Spinal cord (tissue), 10 donors: ENCODE data around the gene PINK1. TPM values are rescaled to one million over a fixed set of nuclear protein-coding genes. Genes with fewer than 3 reads are reported as not detected.

Source experiments
- DNase-seq, 6 donors: peaks; one replicate each; pipeline versions ENCODE4 v3.0.0 to v3.0.0-alpha.2; 2013 to 2015; ENCODE audit warnings: low spot score in 6 of 6, low read depth in 4 of 6
- H3K27ac ChIP-seq: one replicate; pipeline ENCODE4 v1.5.1; 2013; ENCODE audit warnings: low read depth, low read length, control low read depth
- H3K27me3 ChIP-seq: one replicate; pipeline ENCODE4 v1.6.1; 2013; ENCODE audit warnings: low read length; ENCODE audit not compliant: control insufficient read depth, insufficient read depth
- H3K36me3 ChIP-seq: one replicate; pipeline ENCODE4 v1.6.1; 2013; ENCODE audit warnings: low read length; ENCODE audit not compliant: control insufficient read depth, insufficient read depth
- H3K4me1 ChIP-seq: one replicate; pipeline ENCODE4 v1.6.1; 2013; ENCODE audit warnings: low read length; ENCODE audit not compliant: control insufficient read depth, insufficient read depth
- H3K4me3 ChIP-seq: one replicate; pipeline ENCODE4 v1.5.1; 2013; ENCODE audit warnings: low read depth, low read length, control low read depth
- H3K9me3 ChIP-seq: one replicate; pipeline ENCODE4 v1.6.1; 2013; ENCODE audit warnings: low read length; ENCODE audit not compliant: control insufficient read depth, insufficient read depth
- WGBS: methylation state at CpG from one replicate; pipeline ENCODE4 v1.1.5; 2013; ENCODE audit warnings: missing lambda C conversion rate; ENCODE audit not compliant: insufficient coverage; 5-methylcytosine and 5-hydroxymethylcytosine counted together
- polyA plus RNA-seq, 2 donors: library from polyadenylated mRNA; unstranded; fragments of 120-200 nt; gene quantifications; one replicate each; pipeline ENCODE4 v1.2.1, GENCODE V29; 2013; ENCODE audit not compliant: insufficient read length in 2 of 2
- total RNA-seq, 2 donors: library from RNA; depleted of rRNA in 1 of 2; stranded (reverse); fragments of 120-200 nt in 1 of 2; fragments of >200 nt in 1 of 2; gene quantifications; one replicate each; pipeline versions ENCODE4 v1.2.3 to v1.2.4, GENCODE V29; 2013 to 2014
- donor health status: healthy.

PINK1 gene
- total and polyA plus RNA-seq, 4 donors = 106 to 164 (median 139) TPM

- 98% methylated on average over 5 of the region's 6 CpGs for WGBS
- Histone ChIP-seq H3K36me3 (no peaks in the 10 kb centered on the region), H3K9me3 (no peaks in the 10 kb centered on the region), H3K27me3 (no peaks in the 10 kb centered on the region), H3K4me3 (no peak overlapping the region), H3K4me1 (peaks cover 4% of the 10 kb centered on the region), H3K27ac (no peak overlapping the region)
- DNase-seq = no peak
These were observed 12.2 kb upstream of the PINK1 start for GRCh38 chr1:20621012-20621411.

DNA sequence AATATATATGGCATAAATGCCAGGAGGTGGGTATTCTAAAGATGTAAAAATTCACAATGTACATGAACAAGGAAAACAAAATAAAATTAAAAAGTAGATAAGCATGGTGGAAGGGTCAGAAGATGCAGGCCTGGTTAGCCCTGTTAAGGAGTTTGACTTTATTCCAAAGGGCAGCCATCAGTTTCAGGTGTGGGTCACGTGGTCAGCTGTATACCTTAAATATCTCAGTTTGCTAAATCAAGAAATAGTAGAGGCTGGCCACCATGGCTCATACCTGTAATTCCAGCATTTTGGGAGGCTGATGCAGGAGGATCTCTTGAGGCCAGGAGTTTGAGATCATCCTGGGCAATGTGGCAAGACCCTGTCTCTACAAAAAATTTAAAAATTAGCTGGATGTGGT, 8.5 kb upstream of the PINK1 start:
- Histone ChIP-seq H3K4me3 (no peak overlapping the region), H3K4me1 (no peaks in the 10 kb centered on the region), H3K27me3 (no peaks in the 10 kb centered on the region), H3K9me3 (no peaks in the 10 kb centered on the region), H3K36me3 (no peaks in the 10 kb centered on the region), H3K27ac (no peak overlapping the region)
- WGBS = no CpG with 5 or more reads among the region's 1 CpG
- DNase-seq = no peak

DNA sequence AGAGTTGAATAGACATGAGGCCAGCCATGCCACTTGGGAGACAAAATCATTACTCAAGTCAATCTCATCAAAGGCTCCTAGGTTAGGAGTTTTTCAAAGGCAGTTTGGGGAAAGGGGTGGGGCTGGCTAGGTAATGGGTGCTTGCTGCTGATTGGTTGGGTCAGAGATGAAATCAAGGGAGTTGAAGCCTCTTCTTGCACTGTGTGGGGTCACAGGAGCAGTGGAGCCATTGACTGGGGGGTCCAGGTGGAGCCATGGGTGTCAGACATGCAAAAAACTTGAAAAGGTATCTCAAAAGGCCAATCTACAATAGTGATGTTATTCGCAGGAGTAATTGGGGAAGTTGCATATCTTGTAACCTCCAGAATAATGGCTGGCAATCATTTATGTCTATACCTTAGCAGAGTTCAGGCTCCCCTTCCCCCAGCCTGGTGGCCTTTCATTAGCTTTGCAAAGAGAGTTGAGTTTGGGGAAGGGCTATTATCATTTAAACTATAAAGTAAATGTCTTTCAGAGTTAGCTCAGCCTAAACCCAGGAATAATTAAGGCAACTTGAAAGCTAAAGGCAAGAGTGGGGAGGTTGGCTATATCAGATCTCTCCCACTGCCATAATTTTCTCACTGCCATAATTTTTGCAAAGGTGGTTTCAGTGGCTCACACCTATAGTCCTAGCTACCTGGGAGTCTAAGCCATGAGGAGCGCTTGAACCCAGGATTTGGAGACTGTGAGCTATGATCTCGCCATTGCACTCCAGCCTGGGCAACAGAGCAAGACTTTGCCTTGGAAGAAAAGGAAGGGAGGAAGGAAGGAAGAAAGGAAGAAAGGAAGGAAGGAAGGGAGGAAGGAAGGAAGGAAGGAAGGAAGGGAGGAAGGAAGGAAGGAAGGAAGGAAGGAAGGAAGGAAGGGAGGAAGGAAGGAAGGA, 7.8 kb upstream of the PINK1 start:
- Histone ChIP-seq H3K4me1 (no peaks in the 10 kb centered on the region), H3K36me3 (no peaks in the 10 kb centered on the region), H3K27me3 (no peaks in the 10 kb centered on the region), H3K27ac (no peak overlapping the region), H3K4me3 (no peak overlapping the region), H3K9me3 (no peaks in the 10 kb centered on the region)
- 100% methylated on average over 1 of the region's 3 CpGs for WGBS
- DNase-seq = no peak

- no peak overlapping the region for H3K4me3 ChIP-seq
- H3K27ac ChIP-seq = no peak overlapping the region
- no peaks in the 10 kb centered on the region for H3K27me3 ChIP-seq
- H3K9me3 ChIP-seq = no peaks in the 10 kb centered on the region
- no peaks in the 10 kb centered on the region for H3K36me3 ChIP-seq
- H3K4me1 ChIP-seq = no peaks in the 10 kb centered on the region
- WGBS = 80% methylated on average over 1 of the region's 1 CpG
- DNase-seq = no peak
These were observed 7.2 kb upstream of the PINK1 start for GRCh38 chr1:20626098-20626427.

- Histone ChIP-seq H3K36me3 (no peaks in the 10 kb centered on the region), H3K27ac (no peak overlapping the region), H3K27me3 (no peaks in the 10 kb centered on the region), H3K4me3 (no peak overlapping the region), H3K9me3 (no peaks in the 10 kb centered on the region), H3K4me1 (no peaks in the 10 kb centered on the region)
- no peak for DNase-seq
- no CpG with 5 or more reads among the region's 1 CpG for WGBS
These were observed 6.7 kb upstream of the PINK1 start for GRCh38 chr1:20626524-20626923.

DNA sequence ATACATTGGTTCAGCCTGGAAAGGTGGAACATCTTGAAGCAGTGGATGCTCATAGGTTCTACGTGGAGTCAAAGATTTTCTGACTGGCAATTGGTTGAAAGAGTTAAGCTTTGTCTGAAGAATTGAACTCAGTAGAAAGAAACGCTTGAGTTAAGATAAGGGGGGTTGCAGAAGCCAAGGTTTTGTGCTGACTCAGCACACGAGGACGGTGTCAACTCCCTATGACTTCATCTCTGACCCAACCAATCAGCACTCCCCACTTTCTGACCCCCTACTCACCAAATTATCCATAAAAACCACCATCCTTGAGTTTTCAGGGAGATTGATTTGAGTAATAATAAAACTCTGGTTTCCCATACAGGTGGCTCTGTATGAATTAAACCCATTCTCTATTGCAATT, 2.5 kb upstream of the PINK1 start:
- H3K9me3 ChIP-seq = no peaks in the 10 kb centered on the region
- H3K27ac ChIP-seq = no peak overlapping the region
- no peak overlapping the region for H3K4me3 ChIP-seq
- no peaks in the 10 kb centered on the region for H3K36me3 ChIP-seq
- no peaks in the 10 kb centered on the region for H3K27me3 ChIP-seq
- 60% methylated on average over 1 of the region's 4 CpGs for WGBS
- H3K4me1 ChIP-seq = peaks cover 14% of the 10 kb centered on the region
- no peak for DNase-seq

DNA sequence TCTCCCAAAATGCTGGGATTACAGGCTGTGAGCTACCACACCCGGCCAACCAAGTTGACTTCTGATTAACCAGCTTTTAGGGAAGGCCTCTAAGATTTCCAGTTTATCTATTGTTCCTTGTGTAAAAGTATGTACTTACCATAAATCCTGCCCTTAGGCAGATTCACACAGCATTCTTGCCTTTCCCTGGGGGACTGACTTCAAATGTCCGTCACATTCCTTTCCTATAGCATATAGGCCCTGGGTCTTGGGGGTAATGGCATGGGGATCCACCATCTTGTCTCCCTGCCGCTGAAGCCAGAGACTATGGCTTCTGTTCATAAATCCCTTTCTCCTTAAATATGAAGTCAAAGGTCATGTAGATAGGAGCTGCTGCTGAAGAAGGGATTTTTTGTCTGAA, 872 bp upstream of the PINK1 start:
- peaks cover 17% of the 10 kb centered on the region for H3K4me1 ChIP-seq
- DNase-seq = no peak
- no peaks in the 10 kb centered on the region for H3K9me3 ChIP-seq
- H3K27me3 ChIP-seq = no peaks in the 10 kb centered on the region
- WGBS = no CpG with 5 or more reads among the region's 3 CpGs
- no peak overlapping the region for H3K4me3 ChIP-seq
- no peak overlapping the region for H3K27ac ChIP-seq
- peaks cover 9% of the 10 kb centered on the region for H3K36me3 ChIP-seq

DNA sequence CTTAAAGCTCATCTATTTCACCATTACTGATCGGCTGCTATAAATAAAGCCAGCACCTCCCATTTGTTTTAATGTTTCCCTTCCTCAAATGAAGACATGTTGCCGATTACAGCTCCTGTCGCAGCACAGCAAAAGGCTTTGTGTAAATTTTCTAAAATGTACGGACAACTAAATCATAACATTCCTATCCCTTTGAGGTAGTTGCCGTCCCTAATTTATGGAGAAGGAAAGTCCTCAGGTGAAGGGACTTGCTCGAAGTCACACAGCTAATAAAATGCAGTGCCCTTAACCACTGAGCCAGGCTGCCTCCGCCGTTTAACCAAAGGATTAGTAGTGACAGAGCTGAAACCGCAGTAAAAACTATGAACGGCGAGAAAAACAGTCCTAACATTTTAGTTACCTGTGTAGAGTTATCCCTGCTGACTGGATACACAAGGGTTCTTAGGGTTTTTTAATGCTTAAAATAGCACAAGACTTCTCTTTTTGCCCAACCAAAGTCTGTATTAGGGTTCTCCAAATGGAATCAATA, 871 bp downstream of the PINK1 start:
- Histone ChIP-seq H3K4me1 (peaks cover 17% of the 10 kb centered on the region), H3K4me3 (peak overlapping the region; percentile 71), H3K27ac (peak overlapping the region; percentile 67), H3K36me3 (peaks cover 25% of the 10 kb centered on the region), H3K9me3 (no peaks in the 10 kb centered on the region), H3K27me3 (no peaks in the 10 kb centered on the region)
- no peak for DNase-seq
- 8% methylated on average over 6 of the region's 11 CpGs for WGBS

DNA sequence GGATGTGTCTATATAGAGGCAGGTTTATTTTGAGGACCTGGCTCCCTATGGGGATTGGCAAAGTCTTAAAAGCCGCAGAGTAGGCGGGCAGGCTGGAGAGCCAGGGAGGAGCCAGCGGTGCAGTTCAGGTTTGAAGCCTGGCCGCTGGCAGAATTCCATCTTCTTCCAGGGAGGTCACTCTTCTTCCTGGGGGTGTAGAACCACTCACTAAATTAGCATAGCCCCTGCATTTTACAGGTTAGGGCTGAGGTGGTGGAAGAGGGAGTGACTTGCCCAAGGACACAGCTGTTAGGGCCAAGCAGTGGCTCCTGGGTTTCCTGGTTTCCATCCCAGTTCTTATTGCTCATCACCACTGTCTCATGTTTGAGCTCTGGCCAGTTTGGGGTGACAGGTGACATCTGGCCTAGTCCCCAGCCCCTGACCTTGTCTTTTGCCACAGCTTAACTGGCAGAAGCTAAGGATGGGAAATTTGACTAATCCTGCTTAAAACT, 1.4 kb downstream of the PINK1 start:
- DNase-seq = peak in 2 of 6 donors; percentile 53 to 62

More for the DNA sequence above, 1.4 kb downstream of the PINK1 start:
- Histone ChIP-seq H3K27ac (no peak overlapping the region), H3K9me3 (no peaks in the 10 kb centered on the region), H3K27me3 (no peaks in the 10 kb centered on the region), H3K4me3 (peak overlapping the region; percentile 71), H3K36me3 (peaks cover 29% of the 10 kb centered on the region), H3K4me1 (peaks cover 17% of the 10 kb centered on the region)
- 10% methylated on average over 2 of the region's 4 CpGs for WGBS
